Colonic mucosa (tissue), 4 donors: ENCODE data around the gene KRTAP5-5. TPM values are rescaled to one million over a fixed set of nuclear protein-coding genes. Genes with fewer than 3 reads are reported as not detected.

ENCODE experiments used
- DNase-seq: peaks from one replicate; pipeline ENCODE4 v3.0.0-alpha.2; 2020
- H3K27ac ChIP-seq: fragments of 200-600 bp; one replicate; pipeline ENCODE4 v1.8.0; 2021
- H3K27me3 ChIP-seq: fragments of 200-600 bp; one replicate; pipeline ENCODE4 v1.8.0; 2021
- H3K36me3 ChIP-seq: fragments of 200-600 bp; one replicate; pipeline ENCODE4 v1.8.0; 2021
- H3K4me1 ChIP-seq: fragments of 200-600 bp; one replicate; pipeline ENCODE4 v1.8.0; 2021; ENCODE audit warnings: mild to moderate bottlenecking
- H3K4me3 ChIP-seq: fragments of 200-600 bp; one replicate; pipeline ENCODE4 v1.8.0; 2021
- H3K9ac ChIP-seq, 2 donors: one replicate each; pipeline ENCODE4 v1.7.0; 2013; ENCODE audit warnings: control low read depth in 2 of 2, low read depth in 2 of 2, low read length in 2 of 2
- H3K9me3 ChIP-seq: fragments of 200-600 bp; one replicate; pipeline ENCODE4 v1.8.0; 2021
- intact Hi-C: fragments of 100-400 bp; cut with DNase I; formaldehyde crosslinking; loops from one replicate; pipeline ENCODE4 v1.14.1; 2022
- total RNA-seq, 2 donors: library from RNA; stranded (reverse); fragmentation: NEBNext Ultra II Directional in 1 of 2; extraction: Animal tissue kit (Norgen Biotek cat#: 25700) in 1 of 2; gene quantifications; one replicate each; pipeline ENCODE4 v1.2.1, GENCODE V29; 2021
- TF ChIP-seq, protein P1 (sequence below): fragments of 200-600 bp; IDR thresholded peaks from one replicate; pipeline ENCODE4 v1.8.0; 2022; ENCODE audit warnings: antibody characterized with exemption, mild to moderate bottlenecking
- donor health status: healthy.
- donor health status: DM: no; HTN: no; CAD: no.
- donor health status: DM: no; HTN: no; CAD: no.

Gene KRTAP5-5
- total RNA-seq, 2 donors from 2014 or later, result not detected

DNA sequence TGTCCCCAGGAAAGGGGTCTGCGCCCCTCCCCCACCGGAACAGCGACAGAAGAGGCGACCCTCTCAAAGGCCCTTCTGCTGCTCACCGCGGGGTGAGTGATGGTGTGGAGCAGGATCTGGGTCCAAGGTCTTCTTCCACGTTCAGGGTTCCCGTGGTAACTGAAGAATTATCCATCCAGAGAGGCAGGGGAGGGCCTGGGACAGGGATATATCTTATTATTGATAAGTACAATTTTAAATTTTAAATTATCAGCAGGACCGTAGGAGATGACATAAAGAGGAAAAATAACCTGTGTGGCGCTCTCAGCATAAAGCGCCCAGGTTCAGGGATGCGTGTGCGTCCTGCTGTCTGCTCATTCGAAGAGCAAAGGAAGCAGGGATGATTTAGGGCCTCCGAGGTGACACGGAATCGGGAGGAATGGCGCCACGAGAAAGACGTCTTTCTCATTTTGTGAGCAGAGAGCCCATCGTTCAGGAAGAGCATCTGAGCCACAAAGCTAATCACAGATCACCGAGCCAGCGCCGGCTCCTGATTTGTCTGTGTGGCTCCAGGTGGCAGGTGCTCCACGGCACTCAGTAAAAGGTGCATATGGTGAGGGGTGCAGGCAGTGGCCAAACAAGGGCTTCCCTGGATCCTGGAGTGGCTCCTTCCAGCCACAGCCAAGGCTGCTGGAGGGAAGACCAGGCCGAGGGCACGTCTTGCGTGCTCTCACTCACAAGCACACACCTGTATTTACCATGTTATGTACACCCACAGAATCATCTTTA lies 19.3 kb downstream of the KRTAP5-5 start:
- Histone ChIP-seq H3K9me3 (no peaks in the 10 kb centered on the region), H3K27ac (no peak overlapping the region), H3K9ac (no peak overlapping the region), H3K27me3 (no peaks in the 10 kb centered on the region), H3K4me1 (no peaks in the 10 kb centered on the region), H3K36me3 (no peaks in the 10 kb centered on the region), H3K4me3 (no peak overlapping the region)
- no peak for DNase-seq
- TF ChIP-seq, protein P1, sequence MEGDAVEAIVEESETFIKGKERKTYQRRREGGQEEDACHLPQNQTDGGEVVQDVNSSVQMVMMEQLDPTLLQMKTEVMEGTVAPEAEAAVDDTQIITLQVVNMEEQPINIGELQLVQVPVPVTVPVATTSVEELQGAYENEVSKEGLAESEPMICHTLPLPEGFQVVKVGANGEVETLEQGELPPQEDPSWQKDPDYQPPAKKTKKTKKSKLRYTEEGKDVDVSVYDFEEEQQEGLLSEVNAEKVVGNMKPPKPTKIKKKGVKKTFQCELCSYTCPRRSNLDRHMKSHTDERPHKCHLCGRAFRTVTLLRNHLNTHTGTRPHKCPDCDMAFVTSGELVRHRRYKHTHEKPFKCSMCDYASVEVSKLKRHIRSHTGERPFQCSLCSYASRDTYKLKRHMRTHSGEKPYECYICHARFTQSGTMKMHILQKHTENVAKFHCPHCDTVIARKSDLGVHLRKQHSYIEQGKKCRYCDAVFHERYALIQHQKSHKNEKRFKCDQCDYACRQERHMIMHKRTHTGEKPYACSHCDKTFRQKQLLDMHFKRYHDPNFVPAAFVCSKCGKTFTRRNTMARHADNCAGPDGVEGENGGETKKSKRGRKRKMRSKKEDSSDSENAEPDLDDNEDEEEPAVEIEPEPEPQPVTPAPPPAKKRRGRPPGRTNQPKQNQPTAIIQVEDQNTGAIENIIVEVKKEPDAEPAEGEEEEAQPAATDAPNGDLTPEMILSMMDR, result no peak
- intact Hi-C loops, result no loop called here

DNA sequence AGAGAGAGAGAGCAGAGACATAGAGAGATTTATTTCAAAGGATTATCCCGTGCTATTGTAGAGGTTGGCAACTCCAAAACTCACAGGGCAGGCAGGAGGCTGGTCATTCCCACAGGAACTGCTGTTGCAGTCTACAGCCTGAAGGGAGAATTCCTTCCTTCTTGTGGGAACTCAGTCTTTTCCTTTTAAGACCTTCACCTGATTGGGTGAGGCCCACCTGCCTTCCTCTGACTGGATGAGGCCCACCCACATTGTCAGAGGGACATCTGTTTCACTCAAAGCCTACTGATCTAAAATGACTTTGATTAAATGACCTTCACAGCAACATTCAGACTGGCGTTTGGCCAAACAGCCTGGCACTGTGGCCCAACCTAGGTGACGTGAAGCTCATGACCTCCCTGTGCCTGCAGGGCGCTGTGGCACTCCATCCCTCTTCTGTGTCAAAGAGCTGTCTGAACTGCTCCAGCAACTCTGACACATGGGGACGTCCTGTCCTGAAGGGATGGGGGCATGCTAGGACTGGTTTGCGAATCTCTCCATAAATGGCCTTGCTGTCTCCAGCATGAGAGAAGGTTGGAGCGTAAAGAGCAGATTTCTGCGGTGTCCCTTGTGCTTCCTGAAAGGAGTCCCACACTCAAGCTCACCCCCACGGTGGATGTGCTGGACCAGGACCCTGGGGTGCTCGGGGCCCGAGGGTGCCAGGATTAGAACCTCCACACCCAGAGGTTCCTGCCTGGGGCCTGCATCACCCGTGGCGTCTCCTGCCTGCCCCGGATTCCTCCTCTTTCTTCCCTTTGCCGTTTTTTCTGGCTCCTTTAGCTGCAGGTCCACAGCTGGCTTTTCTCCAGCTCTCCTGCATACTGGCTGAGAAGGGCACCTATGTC lies 20.7 kb downstream of the KRTAP5-5 start:
- Histone ChIP-seq H3K9me3 (no peaks in the 10 kb centered on the region), H3K27me3 (no peaks in the 10 kb centered on the region), H3K4me1 (no peaks in the 10 kb centered on the region), H3K4me3 (no peak overlapping the region), H3K27ac (no peak overlapping the region), H3K9ac (no peak overlapping the region), H3K36me3 (no peaks in the 10 kb centered on the region)
- TF ChIP-seq, protein P1, result no peak
- intact Hi-C loops, result loop anchor here (5.0 kb wide), 3 partner anchors 42 to 502 kb away; partner anchors contain the start of gene SYT8
- DNase-seq, result no peak

- H3K27ac ChIP-seq, result no peak overlapping the region
- DNase-seq, result no peak
- no peaks in the 10 kb centered on the region for H3K9me3 ChIP-seq
- intact Hi-C loops, result loop anchor here (5.0 kb wide), 3 partner anchors 41 to 501 kb away; partner anchors contain the start of gene SYT8
- H3K4me1 ChIP-seq, result no peaks in the 10 kb centered on the region
- H3K4me3 ChIP-seq, result no peak overlapping the region
- TF ChIP-seq, protein P1, result no peak
- no peaks in the 10 kb centered on the region for H3K36me3 ChIP-seq
- H3K9ac ChIP-seq, result no peak overlapping the region
- no peaks in the 10 kb centered on the region for H3K27me3 ChIP-seq
Measured at GRCh38 chr11:1650918-1651262, 21.3 kb downstream of the KRTAP5-5 start.

DNA sequence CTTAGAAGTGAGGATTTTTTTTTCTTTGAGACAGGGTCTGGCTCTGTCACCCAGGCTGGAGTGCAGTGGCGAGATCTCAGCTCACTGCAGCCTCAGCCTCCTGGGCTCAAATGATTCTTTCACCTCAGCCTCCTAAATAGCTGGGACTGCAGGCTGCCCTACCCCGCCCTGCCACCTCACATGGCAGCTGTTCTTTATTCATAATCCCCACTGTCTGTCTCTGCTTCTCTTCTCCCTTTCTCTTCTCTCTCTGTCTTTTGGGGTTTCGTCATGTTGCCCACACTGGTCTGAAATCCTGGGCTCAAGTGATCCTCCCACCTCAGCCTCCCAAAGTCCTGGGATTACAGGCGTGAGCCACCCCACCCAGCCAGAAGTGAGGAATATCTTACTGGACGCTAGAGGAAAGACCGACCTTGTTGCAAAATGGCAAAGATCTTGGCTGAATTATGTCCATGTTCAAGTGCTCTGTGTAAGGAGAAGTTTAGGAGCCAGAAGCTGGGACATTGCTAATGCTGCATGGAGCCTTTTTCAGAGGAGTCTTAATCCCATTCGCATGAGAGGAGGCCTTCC lies 21.9 kb downstream of the KRTAP5-5 start:
- no peaks in the 10 kb centered on the region for H3K27me3 ChIP-seq
- no peaks in the 10 kb centered on the region for H3K36me3 ChIP-seq
- no peaks in the 10 kb centered on the region for H3K9me3 ChIP-seq
- TF ChIP-seq, protein P1, result no peak
- H3K9ac ChIP-seq, result no peak overlapping the region
- no peak overlapping the region for H3K4me3 ChIP-seq
- H3K4me1 ChIP-seq, result no peaks in the 10 kb centered on the region
- H3K27ac ChIP-seq, result no peak overlapping the region
- DNase-seq, result no peak
- intact Hi-C loops, result loop anchor here (5.0 kb wide), 3 partner anchors 41 to 501 kb away; partner anchors contain the start of gene SYT8

GRCh38 chr11:1652026-1652425 lies 22.5 kb downstream of the KRTAP5-5 start:
- no peak for DNase-seq
- TF ChIP-seq, protein P1, result no peak
- intact Hi-C loops, result loop anchor here (5.0 kb wide), 3 partner anchors 40 to 500 kb away; partner anchors contain the start of gene SYT8

More at GRCh38 chr11:1652026-1652425, 22.5 kb downstream of the KRTAP5-5 start:
- Histone ChIP-seq H3K27ac (no peak overlapping the region), H3K9me3 (no peaks in the 10 kb centered on the region), H3K27me3 (no peaks in the 10 kb centered on the region), H3K9ac (no peak overlapping the region), H3K4me3 (no peak overlapping the region), H3K36me3 (no peaks in the 10 kb centered on the region), H3K4me1 (no peaks in the 10 kb centered on the region)
